ENCODE measurements around the gene IFT172. TPM values are rescaled to one million over a fixed set of nuclear protein-coding genes. Genes with fewer than 3 reads are reported as not detected.

IFT172 gene
- total and polyA plus RNA-seq, 9 donors, result 23.9 to 52.1 (median 42.2) TPM

DNA sequence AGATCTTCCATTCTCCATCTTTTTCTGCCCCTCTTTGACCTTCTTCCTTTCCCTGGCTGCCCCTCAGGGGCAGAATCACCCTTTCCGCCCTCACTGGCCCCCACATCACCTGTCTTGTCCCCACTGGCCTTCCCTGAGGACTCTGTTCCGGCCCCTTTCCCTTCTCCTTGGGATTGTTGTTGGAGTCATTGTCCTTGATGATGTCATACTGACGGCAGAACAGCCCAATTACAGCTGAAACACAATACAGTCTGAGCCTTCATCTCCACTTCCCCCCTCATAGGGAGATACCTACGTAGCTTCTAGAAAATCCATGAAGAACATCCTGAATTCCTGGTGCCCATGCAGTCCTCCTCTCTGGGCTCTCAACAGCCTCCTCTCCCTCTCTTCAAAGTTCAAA lies 3.0 kb upstream of the IFT172 start:
- TF ChIP-seq POLR2A (IDR thresholded peaks at IDR 0.05), result no peak
- TF ChIP-seq EP300 (IDR thresholded peaks at IDR 0.05), result no peak
- TF ChIP-seq, protein P1, sequence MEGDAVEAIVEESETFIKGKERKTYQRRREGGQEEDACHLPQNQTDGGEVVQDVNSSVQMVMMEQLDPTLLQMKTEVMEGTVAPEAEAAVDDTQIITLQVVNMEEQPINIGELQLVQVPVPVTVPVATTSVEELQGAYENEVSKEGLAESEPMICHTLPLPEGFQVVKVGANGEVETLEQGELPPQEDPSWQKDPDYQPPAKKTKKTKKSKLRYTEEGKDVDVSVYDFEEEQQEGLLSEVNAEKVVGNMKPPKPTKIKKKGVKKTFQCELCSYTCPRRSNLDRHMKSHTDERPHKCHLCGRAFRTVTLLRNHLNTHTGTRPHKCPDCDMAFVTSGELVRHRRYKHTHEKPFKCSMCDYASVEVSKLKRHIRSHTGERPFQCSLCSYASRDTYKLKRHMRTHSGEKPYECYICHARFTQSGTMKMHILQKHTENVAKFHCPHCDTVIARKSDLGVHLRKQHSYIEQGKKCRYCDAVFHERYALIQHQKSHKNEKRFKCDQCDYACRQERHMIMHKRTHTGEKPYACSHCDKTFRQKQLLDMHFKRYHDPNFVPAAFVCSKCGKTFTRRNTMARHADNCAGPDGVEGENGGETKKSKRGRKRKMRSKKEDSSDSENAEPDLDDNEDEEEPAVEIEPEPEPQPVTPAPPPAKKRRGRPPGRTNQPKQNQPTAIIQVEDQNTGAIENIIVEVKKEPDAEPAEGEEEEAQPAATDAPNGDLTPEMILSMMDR (IDR thresholded peaks at IDR 0.05), result no peak
- H3K27me3 ChIP-seq, result no peaks in the 10 kb centered on the region
- no peak for DNase-seq
- no peak overlapping the region for H3K4me3 ChIP-seq
- no peak overlapping the region for H3K27ac ChIP-seq
- intact Hi-C loops (cut with DNase I), result loop anchor here in 1 of 4 donors (10.0 kb wide), 1 partner anchor 92 kb away; the partner anchor contains the start of gene ZNF512
- WGBS, 3 donors, result 87 to 92% (median 91%) methylated on average over 4 of the region's 4 CpGs
- H3K9me3 ChIP-seq, result no peaks in the 10 kb centered on the region
- no peaks in the 10 kb centered on the region for H3K36me3 ChIP-seq
- peaks cover 5% of the 10 kb centered on the region for H3K4me1 ChIP-seq (ENCODE audit: insufficient read depth)

DNA sequence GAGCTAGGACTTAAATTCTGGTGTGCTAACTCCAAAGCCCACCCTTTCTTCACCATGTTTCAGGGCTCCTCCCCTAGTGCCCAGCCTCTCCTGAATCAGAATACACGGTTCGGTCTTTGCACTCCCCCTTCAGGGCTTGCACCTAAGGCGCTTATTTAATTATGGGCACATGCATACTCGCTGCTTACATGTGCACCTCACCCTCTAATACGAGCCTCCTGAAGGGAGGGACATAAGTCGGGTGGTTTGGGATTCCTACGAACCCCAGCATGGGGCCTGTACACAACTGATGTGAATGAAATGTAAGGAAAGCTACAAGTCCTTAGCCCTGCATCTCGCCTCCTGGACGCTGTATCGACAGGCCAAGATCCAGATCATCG lies 435 bp downstream of the IFT172 start:
- intact Hi-C loops (cut with DNase I), result no loop called here
- Histone ChIP-seq H3K27ac (peak overlapping the region; percentile 33 to 77), H3K4me3 (peak overlapping the region; percentile 67), H3K4me1 (ENCODE audit: insufficient read depth) (peaks cover 5% of the 10 kb centered on the region), H3K27me3 (no peaks in the 10 kb centered on the region), H3K9me3 (no peaks in the 10 kb centered on the region), H3K36me3 (no peaks in the 10 kb centered on the region)
- TF ChIP-seq POLR2A (IDR thresholded peaks at IDR 0.05) (no peak), EP300 (IDR thresholded peaks at IDR 0.05) (no peak)
- TF ChIP-seq, protein P1 (IDR thresholded peaks at IDR 0.05), result peak in 1 of 3 donors; percentile 24
- 1 to 2% (median 1%) methylated on average over 11 of the region's 11 CpGs for WGBS, 3 donors
- peak in 3 of 5 donors; percentile 26 to 38 (median 30) for DNase-seq

GRCh38 chr2:27485496-27485895 lies 4.0 kb downstream of the IFT172 start:
- Histone ChIP-seq H3K36me3 (no peaks in the 10 kb centered on the region), H3K27me3 (no peaks in the 10 kb centered on the region), H3K27ac (no peak overlapping the region), H3K9me3 (no peaks in the 10 kb centered on the region), H3K4me1 (ENCODE audit: insufficient read depth) (peaks cover 2% of the 10 kb centered on the region), H3K4me3 (no peak overlapping the region)
- WGBS, 3 donors, result 52 to 75% (median 69%) methylated on average over 3 of the region's 3 CpGs
- intact Hi-C loops (cut with DNase I), result no loop called here
- no peak for TF ChIP-seq EP300 (IDR thresholded peaks at IDR 0.05)
- TF ChIP-seq POLR2A (IDR thresholded peaks at IDR 0.05), result no peak
- TF ChIP-seq, protein P1 (IDR thresholded peaks at IDR 0.05), result no peak
- no peak for DNase-seq

DNA sequence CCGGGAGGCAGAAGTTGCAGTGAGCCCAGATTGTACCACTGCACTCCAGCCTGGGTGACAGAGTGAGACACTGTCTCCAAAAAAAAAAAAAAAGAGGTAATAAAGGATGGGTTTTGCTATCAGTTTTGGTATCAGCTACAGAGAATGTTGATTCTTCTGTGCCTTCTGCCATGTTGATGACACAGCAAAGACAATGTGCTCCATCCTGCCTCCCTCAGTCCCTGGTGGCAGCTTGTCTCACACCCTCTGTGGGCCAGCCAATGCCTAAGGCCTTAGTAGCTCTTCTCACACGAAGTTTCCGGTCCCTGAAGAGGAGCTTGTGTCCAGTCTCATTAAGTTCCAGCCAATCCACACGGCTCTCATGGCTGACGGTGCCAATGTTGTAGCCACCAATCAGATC lies 17.6 kb downstream of the IFT172 start:
- H3K36me3 ChIP-seq, result no peaks in the 10 kb centered on the region
- WGBS, 3 donors, result 89 to 90% (median 90%) methylated on average over 5 of the region's 5 CpGs

More for the DNA sequence above, 17.6 kb downstream of the IFT172 start:
- TF ChIP-seq POLR2A (IDR thresholded peaks at IDR 0.05) (no peak), EP300 (IDR thresholded peaks at IDR 0.05) (no peak)
- TF ChIP-seq, protein P1 (IDR thresholded peaks at IDR 0.05), result no peak
- no peak for DNase-seq
- intact Hi-C loops (cut with DNase I), result no loop called here
- Histone ChIP-seq H3K4me1 (ENCODE audit: insufficient read depth) (no peaks in the 10 kb centered on the region), H3K4me3 (no peak overlapping the region), H3K27me3 (no peaks in the 10 kb centered on the region), H3K9me3 (no peaks in the 10 kb centered on the region), H3K27ac (no peak overlapping the region)

Data from ovary (tissue), 9 donors.